ENCODE results near the gene SIGLEC12. TPM values are rescaled to one million over a fixed set of nuclear protein-coding genes. Genes with fewer than 3 reads are reported as not detected.
"Not testable (repeated sequence)": the region's sequence is repeated elsewhere in the genome, so short reads cannot be mapped to it uniquely, and the experiment has no call there.

Gene SIGLEC12
- total RNA-seq, 1 donor from 2014 or later, result 1.1 TPM

GRCh38 chr19:51485960-51486660 is 15.5 kb downstream of the SIGLEC12 start:
- intact Hi-C loops (cut with micrococcal nuclease), result no loop called here

- intact Hi-C loops (cut with micrococcal nuclease), result no loop called here
Observed at GRCh38 chr19:51480590-51480989, 21.0 kb downstream of the SIGLEC12 start.

GRCh38 chr19:51479531-51480331 is 21.9 kb downstream of the SIGLEC12 start:
- intact Hi-C loops (cut with micrococcal nuclease), result no loop called here

- intact Hi-C loops (cut with micrococcal nuclease), result no loop called here
Observed at GRCh38 chr19:51478381-51479234, 23.0 kb downstream of the SIGLEC12 start, which contains the start of gene CEACAM18. Gene CEACAM18 (plus strand): TSS chr19:51478539.

GRCh38 chr19:51477344-51477743 is 24.3 kb downstream of the SIGLEC12 start:
- intact Hi-C loops (cut with micrococcal nuclease), result no loop called here

- intact Hi-C loops (cut with micrococcal nuclease), result no loop called here
Observed at GRCh38 chr19:51476164-51476563, 25.4 kb downstream of the SIGLEC12 start.

- intact Hi-C loops (cut with micrococcal nuclease), result loop anchor here (1.0 to 2.0 kb wide), 3 partner anchors 42 to 184 kb away; no protein-coding TSS in a partner anchor
Observed at GRCh38 chr19:51473009-51473707, 28.4 kb downstream of the SIGLEC12 start.

- intact Hi-C loops (cut with micrococcal nuclease), result loop anchor here (1.0 to 2.0 kb wide), 3 partner anchors 42 to 185 kb away; no protein-coding TSS in a partner anchor
Observed at GRCh38 chr19:51472607-51473006, 29.0 kb downstream of the SIGLEC12 start.

GRCh38 chr19:51471527-51471926 is 30.1 kb downstream of the SIGLEC12 start:
- intact Hi-C loops (cut with micrococcal nuclease), result no loop called here

GRCh38 chr19:51470966-51471365 is 30.6 kb downstream of the SIGLEC12 start:
- intact Hi-C loops (cut with micrococcal nuclease), result no loop called here

- intact Hi-C loops (cut with micrococcal nuclease), result no loop called here
Observed at GRCh38 chr19:51469629-51470028, 32.0 kb downstream of the SIGLEC12 start.

GRCh38 chr19:51469162-51469561 is 32.4 kb downstream of the SIGLEC12 start:
- intact Hi-C loops (cut with micrococcal nuclease), result no loop called here

- intact Hi-C loops (cut with micrococcal nuclease), result no loop called here
Observed at GRCh38 chr19:51468545-51468920, 33.1 kb downstream of the SIGLEC12 start.

GRCh38 chr19:51467864-51468544 is 33.6 kb downstream of the SIGLEC12 start:
- intact Hi-C loops (cut with micrococcal nuclease), result no loop called here

- intact Hi-C loops (cut with micrococcal nuclease), result no loop called here
Observed at GRCh38 chr19:51466723-51467122, 34.9 kb downstream of the SIGLEC12 start.

GRCh38 chr19:51463976-51464581 is 37.5 kb downstream of the SIGLEC12 start:
- intact Hi-C loops (cut with micrococcal nuclease), result not testable (repeated sequence)

- intact Hi-C loops (cut with micrococcal nuclease), result no loop called here
Observed at GRCh38 chr19:51462681-51463080, 38.9 kb downstream of the SIGLEC12 start.

- intact Hi-C loops (cut with micrococcal nuclease), result no loop called here
Observed at GRCh38 chr19:51462276-51462675, 39.3 kb downstream of the SIGLEC12 start.

GRCh38 chr19:51461723-51462161 is 39.9 kb downstream of the SIGLEC12 start:
- intact Hi-C loops (cut with micrococcal nuclease), result no loop called here
